ENCODE data around the gene NTN5.
"Not testable (repeated sequence)": the region's sequence is repeated elsewhere in the genome, so short reads cannot be mapped to it uniquely, and the experiment has no call there.

Gene NTN5

GRCh38 chr19:48695743-48696352 lies 23.0 kb upstream of the NTN5 start, which contains the start of gene FUT2:
TSS of gene FUT2 (plus strand) at chr19:48695971. CDS start at chr19:48702957, 6,986 bp downstream.
- Histone ChIP-seq H3K4me3 (ENCODE audit: low read length) (peak within 1 kb of the TSS; percentile 74), H3K4me1 (ENCODE audit: insufficient read depth, low read length) (0 out of 2 replicates have a peak, but pooled peaks cover 2% of the 10 kb centered on the region), H3K27me3 (ENCODE audit: insufficient read depth, low read length) (no peaks in the 10 kb centered on the region), H3K36me3 (ENCODE audit: insufficient read depth, low read length) (no peaks in the 10 kb centered on the region), H3K27ac (ENCODE audit: low read depth, low read length) (no peak within 1 kb of the TSS; the same call in 1 of the 2 replicates), H3K9me3 (ENCODE audit: insufficient read depth, low read depth, low read length) (no peaks in the 10 kb centered on the region), H3K9ac (ENCODE audit: low read depth, low read length) (peak within 1 kb of the TSS; percentile 64)
- 4% methylated on average over 15 of the region's 16 CpGs for WGBS

GRCh38 chr19:48693629-48694028 lies 20.8 kb upstream of the NTN5 start:
- not testable (repeated sequence) for H3K27me3 ChIP-seq (ENCODE audit: insufficient read depth, low read length); H3K36me3 ChIP-seq (ENCODE audit: insufficient read depth, low read length); H3K9ac ChIP-seq (ENCODE audit: low read depth, low read length); H3K27ac ChIP-seq (ENCODE audit: low read depth, low read length); H3K9me3 ChIP-seq (ENCODE audit: insufficient read depth, low read depth, low read length); H3K4me1 ChIP-seq (ENCODE audit: insufficient read depth, low read length); H3K4me3 ChIP-seq (ENCODE audit: low read length)
- WGBS, result 90% methylated on average over 9 of the region's 9 CpGs

GRCh38 chr19:48689449-48689848 lies 16.6 kb upstream of the NTN5 start:
- no peaks in the 10 kb centered on the region for H3K9me3 ChIP-seq (ENCODE audit: insufficient read depth, low read depth, low read length)
- 92% methylated on average over 6 of the region's 7 CpGs for WGBS
- H3K9ac ChIP-seq (ENCODE audit: low read depth, low read length), result no peak overlapping the region

GRCh38 chr19:48687776-48688175 lies 15.0 kb upstream of the NTN5 start:
- no peak overlapping the region for H3K9ac ChIP-seq (ENCODE audit: low read depth, low read length)
- WGBS, result 88% methylated on average over 3 of the region's 3 CpGs
- H3K4me1 ChIP-seq (ENCODE audit: insufficient read depth, low read length), result no peaks in the 10 kb centered on the region
- no peak overlapping the region for H3K4me3 ChIP-seq (ENCODE audit: low read length)
- no peak overlapping the region for H3K27ac ChIP-seq (ENCODE audit: low read depth, low read length)
- H3K36me3 ChIP-seq (ENCODE audit: insufficient read depth, low read length), result no peaks in the 10 kb centered on the region
- H3K27me3 ChIP-seq (ENCODE audit: insufficient read depth, low read length), result no peaks in the 10 kb centered on the region
- H3K9me3 ChIP-seq (ENCODE audit: insufficient read depth, low read depth, low read length), result no peaks in the 10 kb centered on the region

More at GRCh38 chr19:48689449-48689848, 16.6 kb upstream of the NTN5 start:
- no peak overlapping the region for H3K4me3 ChIP-seq (ENCODE audit: low read length)
- no peaks in the 10 kb centered on the region for H3K36me3 ChIP-seq (ENCODE audit: insufficient read depth, low read length)
- H3K27me3 ChIP-seq (ENCODE audit: insufficient read depth, low read length), result no peaks in the 10 kb centered on the region
- no peaks in the 10 kb centered on the region for H3K4me1 ChIP-seq (ENCODE audit: insufficient read depth, low read length)
- H3K27ac ChIP-seq (ENCODE audit: low read depth, low read length), result no peak overlapping the region

GRCh38 chr19:48686637-48687036 lies 13.8 kb upstream of the NTN5 start:
- not testable (repeated sequence) for H3K27ac ChIP-seq (ENCODE audit: low read depth, low read length); H3K9ac ChIP-seq (ENCODE audit: low read depth, low read length); H3K4me3 ChIP-seq (ENCODE audit: low read length); H3K4me1 ChIP-seq (ENCODE audit: insufficient read depth, low read length); H3K27me3 ChIP-seq (ENCODE audit: insufficient read depth, low read length); H3K36me3 ChIP-seq (ENCODE audit: insufficient read depth, low read length); H3K9me3 ChIP-seq (ENCODE audit: insufficient read depth, low read depth, low read length)
- 91% methylated on average over 7 of the region's 7 CpGs for WGBS

GRCh38 chr19:48686088-48686487 lies 13.3 kb upstream of the NTN5 start:
- Histone ChIP-seq H3K9ac (ENCODE audit: low read depth, low read length) (no peak overlapping the region), H3K36me3 (ENCODE audit: insufficient read depth, low read length) (no peaks in the 10 kb centered on the region), H3K27me3 (ENCODE audit: insufficient read depth, low read length) (no peaks in the 10 kb centered on the region), H3K4me1 (ENCODE audit: insufficient read depth, low read length) (no peaks in the 10 kb centered on the region), H3K27ac (ENCODE audit: low read depth, low read length) (no peak overlapping the region), H3K9me3 (ENCODE audit: insufficient read depth, low read depth, low read length) (no peaks in the 10 kb centered on the region), H3K4me3 (ENCODE audit: low read length) (no peak overlapping the region)
- WGBS, result 80% methylated on average over 3 of the region's 3 CpGs

- Histone ChIP-seq H3K36me3 (ENCODE audit: insufficient read depth, low read length) (no peaks in the 10 kb centered on the region), H3K27me3 (ENCODE audit: insufficient read depth, low read length) (no peaks in the 10 kb centered on the region), H3K9me3 (ENCODE audit: insufficient read depth, low read depth, low read length) (no peaks in the 10 kb centered on the region), H3K4me1 (ENCODE audit: insufficient read depth, low read length) (no peaks in the 10 kb centered on the region), H3K4me3 (ENCODE audit: low read length) (no peak overlapping the region), H3K9ac (ENCODE audit: low read depth, low read length) (no peak overlapping the region), H3K27ac (ENCODE audit: low read depth, low read length) (no peak overlapping the region)
- WGBS, result 87% methylated on average over 9 of the region's 9 CpGs
Measured at GRCh38 chr19:48685583-48685982, 12.8 kb upstream of the NTN5 start.

GRCh38 chr19:48683349-48683748 lies 10.5 kb upstream of the NTN5 start:
- H3K4me3 ChIP-seq (ENCODE audit: low read length), result no peak overlapping the region
- H3K27me3 ChIP-seq (ENCODE audit: insufficient read depth, low read length), result no peaks in the 10 kb centered on the region
- no peak overlapping the region for H3K9ac ChIP-seq (ENCODE audit: low read depth, low read length)
- H3K27ac ChIP-seq (ENCODE audit: low read depth, low read length), result no peak overlapping the region
- 92% methylated on average over 11 of the region's 11 CpGs for WGBS
- no peaks in the 10 kb centered on the region for H3K36me3 ChIP-seq (ENCODE audit: insufficient read depth, low read length)
- no peaks in the 10 kb centered on the region for H3K9me3 ChIP-seq (ENCODE audit: insufficient read depth, low read depth, low read length)
- no peaks in the 10 kb centered on the region for H3K4me1 ChIP-seq (ENCODE audit: insufficient read depth, low read length)

GRCh38 chr19:48681127-48681470 lies 8.3 kb upstream of the NTN5 start:
- Histone ChIP-seq H3K36me3 (ENCODE audit: insufficient read depth, low read length) (no peaks in the 10 kb centered on the region), H3K9ac (ENCODE audit: low read depth, low read length) (no peak overlapping the region), H3K4me3 (ENCODE audit: low read length) (no peak overlapping the region), H3K27me3 (ENCODE audit: insufficient read depth, low read length) (no peaks in the 10 kb centered on the region), H3K4me1 (ENCODE audit: insufficient read depth, low read length) (no peaks in the 10 kb centered on the region), H3K9me3 (ENCODE audit: insufficient read depth, low read depth, low read length) (no peaks in the 10 kb centered on the region), H3K27ac (ENCODE audit: low read depth, low read length) (no peak overlapping the region)
- WGBS, result 93% methylated on average over 7 of the region's 7 CpGs

- no peak overlapping the region for H3K4me3 ChIP-seq (ENCODE audit: low read length)
- no peak overlapping the region for H3K27ac ChIP-seq (ENCODE audit: low read depth, low read length)
- H3K9ac ChIP-seq (ENCODE audit: low read depth, low read length), result no peak overlapping the region
- 0 out of 2 replicates have a peak, but pooled peaks cover 3% of the 10 kb centered on the region for H3K4me1 ChIP-seq (ENCODE audit: insufficient read depth, low read length)
- H3K27me3 ChIP-seq (ENCODE audit: insufficient read depth, low read length), result no peaks in the 10 kb centered on the region
- no peaks in the 10 kb centered on the region for H3K36me3 ChIP-seq (ENCODE audit: insufficient read depth, low read length)
- H3K9me3 ChIP-seq (ENCODE audit: insufficient read depth, low read depth, low read length), result no peaks in the 10 kb centered on the region
- WGBS, result 94% methylated on average over 45 of the region's 45 CpGs
Measured at GRCh38 chr19:48680436-48681126, 7.8 kb upstream of the NTN5 start.

GRCh38 chr19:48680006-48680405 lies 7.2 kb upstream of the NTN5 start:
- not testable (repeated sequence) for H3K27ac ChIP-seq (ENCODE audit: low read depth, low read length); H3K9ac ChIP-seq (ENCODE audit: low read depth, low read length); H3K27me3 ChIP-seq (ENCODE audit: insufficient read depth, low read length); H3K4me3 ChIP-seq (ENCODE audit: low read length); H3K9me3 ChIP-seq (ENCODE audit: insufficient read depth, low read depth, low read length); H3K4me1 ChIP-seq (ENCODE audit: insufficient read depth, low read length); H3K36me3 ChIP-seq (ENCODE audit: insufficient read depth, low read length)
- 94% methylated on average over 14 of the region's 19 CpGs for WGBS
